Activated effector memory CD4-positive, alpha-beta T cell treated with Interleukin-2 at 50 U/mL for 16 hours (primary cell): Measurements from ENCODE around the gene SNX18.
"Not testable (repeated sequence)": the region's sequence is repeated elsewhere in the genome, so short reads cannot be mapped to it uniquely, and the experiment has no call there.

Source experiments
- DNase-seq: peaks from one replicate; pipeline ENCODE4 v3.0.0-alpha.2; 2020

The SNX18 gene, protein sequence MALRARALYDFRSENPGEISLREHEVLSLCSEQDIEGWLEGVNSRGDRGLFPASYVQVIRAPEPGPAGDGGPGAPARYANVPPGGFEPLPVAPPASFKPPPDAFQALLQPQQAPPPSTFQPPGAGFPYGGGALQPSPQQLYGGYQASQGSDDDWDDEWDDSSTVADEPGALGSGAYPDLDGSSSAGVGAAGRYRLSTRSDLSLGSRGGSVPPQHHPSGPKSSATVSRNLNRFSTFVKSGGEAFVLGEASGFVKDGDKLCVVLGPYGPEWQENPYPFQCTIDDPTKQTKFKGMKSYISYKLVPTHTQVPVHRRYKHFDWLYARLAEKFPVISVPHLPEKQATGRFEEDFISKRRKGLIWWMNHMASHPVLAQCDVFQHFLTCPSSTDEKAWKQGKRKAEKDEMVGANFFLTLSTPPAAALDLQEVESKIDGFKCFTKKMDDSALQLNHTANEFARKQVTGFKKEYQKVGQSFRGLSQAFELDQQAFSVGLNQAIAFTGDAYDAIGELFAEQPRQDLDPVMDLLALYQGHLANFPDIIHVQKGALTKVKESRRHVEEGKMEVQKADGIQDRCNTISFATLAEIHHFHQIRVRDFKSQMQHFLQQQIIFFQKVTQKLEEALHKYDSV

DNA sequence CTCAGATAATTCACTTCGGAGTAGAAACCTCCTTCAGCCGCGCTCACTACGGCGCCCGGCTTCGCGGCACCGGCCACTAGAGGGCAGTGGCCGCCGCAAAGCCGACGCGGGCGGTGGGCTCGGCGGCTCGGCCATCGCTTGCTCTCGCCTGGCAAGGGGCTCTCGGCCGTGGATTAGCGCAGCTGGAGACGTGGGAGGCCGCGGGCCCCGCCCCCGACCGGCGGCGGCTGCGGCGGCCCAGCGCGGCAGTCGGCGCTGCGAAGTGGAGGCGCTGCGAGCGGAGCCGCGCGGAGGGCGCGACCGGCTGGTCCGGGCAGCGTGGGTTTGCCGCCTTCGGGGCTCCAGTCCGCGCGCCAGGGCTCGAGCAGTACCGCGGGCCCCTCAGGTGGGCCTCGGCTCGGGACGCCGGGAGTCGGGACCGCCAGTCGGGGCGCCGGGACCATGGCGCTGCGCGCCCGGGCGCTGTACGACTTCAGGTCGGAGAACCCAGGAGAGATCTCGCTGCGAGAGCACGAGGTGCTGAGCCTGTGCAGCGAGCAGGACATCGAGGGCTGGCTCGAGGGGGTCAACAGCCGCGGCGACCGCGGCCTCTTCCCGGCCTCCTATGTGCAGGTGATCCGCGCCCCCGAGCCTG is at the start of gene SNX18:
TSS of gene SNX18 (plus strand) at position 248 of the 634 bp plus-strand sequence. CDS start at position 442, 194 bp downstream.
- peak; percentile 89 for DNase-seq

DNA sequence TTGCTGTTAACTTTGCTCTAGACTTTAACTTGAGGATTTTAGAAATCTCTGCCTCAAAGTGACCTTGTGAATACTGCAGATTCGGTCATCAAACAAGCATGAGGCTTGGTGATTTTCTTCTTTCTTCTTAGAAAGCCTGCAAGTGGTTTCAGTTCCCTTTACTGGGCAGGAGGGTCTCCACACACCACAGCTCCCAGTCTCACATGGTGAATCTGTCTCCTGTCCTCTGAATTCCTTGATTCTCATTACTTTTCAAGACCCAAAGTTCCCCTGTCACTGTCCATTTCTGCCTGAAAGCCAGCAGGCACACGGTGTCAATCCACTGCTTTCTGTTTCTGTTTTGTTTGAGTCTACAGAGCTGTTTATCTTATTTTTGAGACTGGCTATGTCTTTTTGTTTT is 47.9 kb upstream of the SNX18 start:
- no peak for DNase-seq

DNA sequence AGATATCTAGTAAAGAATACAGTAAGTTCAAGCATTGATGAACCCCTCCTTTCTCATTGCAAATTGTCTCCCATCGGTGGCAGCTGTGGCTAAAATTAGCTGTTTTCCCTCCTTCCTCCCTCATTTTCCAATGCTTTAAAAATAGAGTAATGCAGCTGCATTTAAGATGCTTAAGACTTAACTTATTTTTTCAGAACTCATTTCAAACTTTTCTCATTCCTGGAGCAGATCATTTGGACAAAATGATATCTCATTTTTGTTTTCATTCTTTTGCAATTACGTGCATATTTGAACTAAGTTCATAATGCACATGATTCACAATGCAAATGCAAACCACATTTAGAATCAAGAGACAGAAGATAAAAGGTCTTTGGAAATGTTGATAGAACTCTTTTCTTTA is 47.4 kb upstream of the SNX18 start:
- no peak for DNase-seq

DNA sequence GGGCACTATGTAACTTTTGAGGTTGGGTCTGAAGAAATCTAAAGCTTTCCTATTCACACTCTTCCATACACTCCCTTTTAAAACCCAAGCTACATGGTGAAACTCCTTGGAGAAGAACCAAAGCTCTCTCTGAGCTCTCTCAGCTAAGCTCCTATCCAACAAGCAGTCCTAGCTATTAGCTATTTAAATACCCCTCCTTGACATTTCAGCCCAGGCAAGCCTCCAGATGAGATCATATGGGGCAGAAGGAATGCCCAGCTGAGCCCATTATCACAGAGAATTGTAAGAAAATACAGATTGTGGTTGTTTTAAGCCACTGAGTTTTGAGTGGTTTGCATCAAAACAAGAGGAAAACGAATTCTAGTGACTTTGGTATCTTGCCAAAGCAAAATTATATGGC is 46.9 kb upstream of the SNX18 start:
- DNase-seq: no peak

DNA sequence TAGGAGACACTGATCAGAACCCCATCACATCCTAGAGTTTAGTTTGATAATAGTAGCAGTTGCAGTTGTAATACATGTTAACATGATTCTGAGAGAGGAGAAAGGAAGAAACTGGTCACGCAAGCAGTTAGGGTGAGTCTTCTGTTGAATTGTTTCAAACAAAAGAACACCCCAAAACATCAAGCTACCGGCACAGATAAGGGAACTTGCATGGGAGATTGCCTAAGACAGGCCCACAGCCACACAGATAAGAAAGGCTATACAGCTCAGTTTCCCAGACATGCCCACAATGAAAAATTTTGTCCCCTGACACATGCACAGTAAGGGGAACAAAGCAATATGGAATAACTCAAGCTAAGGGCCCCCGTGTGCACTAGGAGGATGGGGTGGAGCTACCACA is 46.2 kb upstream of the SNX18 start:
- no peak for DNase-seq

DNA sequence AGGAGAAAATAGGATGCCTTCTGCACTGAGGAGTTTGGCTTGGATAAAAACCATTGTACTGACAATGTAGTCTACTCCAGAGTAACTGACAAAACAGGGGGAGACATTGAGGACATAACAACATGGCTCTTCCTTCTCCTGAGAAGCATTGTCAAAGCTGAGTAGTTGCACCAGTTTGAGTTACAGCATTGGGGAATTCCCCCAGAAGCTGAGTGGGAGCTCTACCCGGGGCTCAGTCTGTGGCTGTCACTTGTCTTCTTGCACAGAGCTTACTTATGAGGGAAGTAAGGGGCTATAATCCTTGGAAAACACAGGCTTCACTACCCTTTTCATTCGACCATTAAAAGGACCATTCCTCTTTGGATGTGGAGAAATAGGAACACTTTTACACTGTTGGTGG is 40.9 kb upstream of the SNX18 start:
- no peak for DNase-seq

DNA sequence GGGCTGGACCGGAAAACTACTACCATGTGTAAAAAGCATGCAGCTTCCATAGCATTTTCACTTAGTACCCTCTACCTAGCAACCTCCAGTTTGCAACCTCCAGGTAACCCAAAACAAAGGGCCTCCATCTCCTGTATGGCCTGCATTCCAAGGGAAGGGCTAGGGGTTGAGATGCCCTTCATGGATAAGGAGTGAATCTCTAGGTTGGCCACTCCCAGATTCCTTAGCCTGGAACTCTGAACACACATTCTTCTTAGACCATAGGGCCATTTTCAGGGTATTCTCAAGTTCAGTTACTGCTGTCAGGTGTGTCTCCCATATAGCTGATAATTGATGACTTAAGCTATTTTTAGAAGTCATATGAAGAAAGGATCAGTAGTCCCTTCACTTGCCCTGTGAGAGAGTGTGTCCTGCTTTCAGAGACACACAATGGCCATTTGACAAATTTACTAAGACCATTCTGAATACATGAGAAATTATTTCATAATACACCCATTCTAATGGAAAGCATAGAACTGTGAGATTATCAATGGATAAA is 39.5 kb upstream of the SNX18 start:
- no peak for DNase-seq

DNA sequence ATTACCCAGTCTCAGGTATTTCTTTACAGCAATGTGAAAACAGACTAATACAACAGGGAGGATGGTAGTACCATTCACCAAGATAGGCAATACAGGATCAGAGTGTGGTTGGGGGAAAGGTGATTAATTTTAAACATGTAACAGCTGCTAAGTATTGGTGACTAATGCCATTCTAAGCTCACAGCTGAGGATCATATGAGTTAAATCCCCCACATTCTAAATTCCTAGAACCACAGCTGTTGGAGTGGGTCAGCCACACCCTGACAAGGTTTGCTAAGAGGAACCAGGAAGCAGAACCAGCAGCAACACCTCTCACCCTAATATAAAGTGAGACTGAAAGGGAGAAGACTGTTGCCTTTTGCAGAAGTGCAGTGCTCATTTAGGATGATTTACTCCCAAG is 37.3 kb upstream of the SNX18 start:
- DNase-seq: no peak

DNA sequence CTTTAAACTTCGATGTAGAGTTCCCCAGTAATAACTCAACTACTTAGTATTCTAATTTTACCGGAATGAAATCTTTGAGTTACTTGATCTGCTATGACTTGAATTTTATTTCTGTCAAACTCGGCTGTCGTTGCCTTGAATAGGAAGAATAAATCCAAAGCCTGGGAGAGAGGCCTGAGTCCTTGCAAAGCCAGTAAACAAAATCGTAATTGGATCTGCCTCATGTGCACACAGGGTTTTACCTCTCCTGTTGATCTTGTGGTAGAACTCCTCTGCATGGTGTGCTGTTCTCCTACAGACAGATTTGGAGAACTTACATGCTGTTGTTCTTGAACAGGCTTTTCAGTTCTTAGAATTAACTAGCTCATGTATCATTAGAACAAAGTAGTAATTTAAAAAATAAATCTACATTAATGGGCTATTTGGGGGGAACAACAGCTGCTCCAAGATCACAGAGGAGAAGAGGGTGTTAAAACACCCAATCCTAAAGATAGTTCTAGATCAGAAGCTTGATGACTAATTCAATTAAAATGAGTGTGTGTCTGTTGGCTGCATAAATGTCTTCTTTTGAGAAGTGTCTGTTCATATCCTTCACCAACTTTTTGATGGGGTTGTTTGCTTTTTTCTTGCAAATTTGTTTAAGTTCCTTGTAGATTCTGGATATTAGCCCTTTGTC is 33.2 kb upstream of the SNX18 start:
- DNase-seq: no peak

DNA sequence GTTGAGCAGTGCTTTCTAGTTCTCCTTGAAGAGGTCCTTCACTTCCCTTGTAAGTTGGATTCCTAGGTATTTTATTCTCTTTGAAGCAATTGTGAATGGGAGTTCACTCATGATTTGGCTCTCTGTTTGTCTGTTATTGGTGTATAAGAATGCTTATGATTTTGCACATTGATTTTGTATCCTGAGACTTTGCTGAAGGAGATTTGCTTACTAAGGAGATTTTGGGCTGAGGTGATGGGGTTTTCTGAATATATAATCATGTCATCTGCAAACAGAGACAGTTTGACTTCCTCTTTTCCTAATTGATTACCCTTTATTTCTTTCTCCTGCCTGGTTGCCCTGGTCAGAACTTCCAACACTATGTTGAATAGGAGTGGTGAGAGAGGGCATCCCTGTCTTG is 31.9 kb upstream of the SNX18 start:
- not testable (repeated sequence) for DNase-seq

DNA sequence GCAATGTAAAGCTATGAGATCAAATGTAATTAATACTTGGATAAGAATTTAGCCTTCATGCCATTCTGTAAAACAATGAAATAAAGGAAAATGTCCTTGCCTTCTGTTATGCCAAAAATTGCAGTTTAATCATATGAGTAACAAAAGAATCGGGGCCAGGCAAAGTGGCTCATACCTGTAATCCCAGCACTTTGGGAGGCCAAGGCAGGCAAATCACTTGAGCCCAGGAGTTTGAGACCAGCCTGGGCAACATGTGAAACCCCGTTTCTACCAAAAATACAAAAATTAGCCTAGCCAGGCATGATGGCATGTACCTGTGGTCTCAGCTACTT is 27.9 kb upstream of the SNX18 start:
- not testable (repeated sequence) for DNase-seq

DNA sequence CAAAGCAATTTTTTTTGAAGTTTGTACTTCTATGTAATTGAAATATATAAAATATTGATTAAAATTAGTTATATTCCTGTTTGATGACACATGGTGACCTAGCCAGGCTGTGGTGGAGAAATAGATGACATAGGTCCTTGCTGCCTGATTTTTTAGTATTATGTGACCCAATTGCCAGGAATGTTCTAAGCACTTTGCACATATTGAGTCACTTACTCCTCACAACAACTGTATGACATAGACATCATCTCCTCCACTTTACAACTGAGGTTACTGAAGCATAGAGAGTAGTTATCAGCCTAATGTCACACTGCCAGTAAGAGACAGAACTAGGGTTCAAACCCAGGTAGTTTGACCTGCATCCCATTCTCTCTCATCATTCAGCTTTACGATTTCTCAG is 26.2 kb upstream of the SNX18 start:
- no peak for DNase-seq

DNA sequence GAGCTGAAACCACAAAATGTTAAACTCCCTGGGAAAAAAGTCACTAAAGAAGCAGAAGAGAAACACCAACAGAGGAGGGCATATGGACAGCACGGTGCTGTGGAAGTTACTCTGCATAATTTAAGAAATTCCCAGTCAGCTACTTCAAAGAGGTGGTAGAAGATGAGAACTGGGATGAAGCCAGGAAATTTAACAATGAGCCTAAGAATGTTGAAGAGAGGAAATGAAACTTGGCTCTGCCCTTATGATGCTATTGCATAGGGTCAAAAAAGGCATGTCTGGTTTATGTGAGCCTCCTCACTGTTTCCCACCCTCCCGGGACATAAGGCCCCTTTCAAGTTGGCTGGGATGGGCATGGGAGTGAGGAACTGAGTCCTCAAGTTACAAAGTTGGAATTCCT is 25.4 kb upstream of the SNX18 start:
- no peak for DNase-seq

DNA sequence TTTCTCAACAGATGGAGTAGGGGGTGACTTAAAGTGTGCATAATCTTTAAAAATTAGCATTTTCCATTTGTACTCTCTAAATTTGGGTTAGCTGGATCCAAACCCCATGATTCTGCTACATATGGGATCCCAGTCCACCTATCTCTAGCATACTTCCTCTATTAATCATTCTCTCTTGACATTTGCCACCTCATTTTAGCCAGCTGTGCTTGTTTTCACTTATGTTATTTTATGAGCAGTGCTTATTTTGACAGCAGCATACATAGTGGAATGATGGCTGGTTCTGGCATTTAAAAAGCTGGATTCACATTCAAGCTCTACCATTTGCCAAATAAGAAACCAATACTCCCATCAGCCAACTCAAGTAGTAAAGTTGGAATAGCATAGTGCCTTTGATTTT is 22.5 kb upstream of the SNX18 start:
- no peak for DNase-seq

DNA sequence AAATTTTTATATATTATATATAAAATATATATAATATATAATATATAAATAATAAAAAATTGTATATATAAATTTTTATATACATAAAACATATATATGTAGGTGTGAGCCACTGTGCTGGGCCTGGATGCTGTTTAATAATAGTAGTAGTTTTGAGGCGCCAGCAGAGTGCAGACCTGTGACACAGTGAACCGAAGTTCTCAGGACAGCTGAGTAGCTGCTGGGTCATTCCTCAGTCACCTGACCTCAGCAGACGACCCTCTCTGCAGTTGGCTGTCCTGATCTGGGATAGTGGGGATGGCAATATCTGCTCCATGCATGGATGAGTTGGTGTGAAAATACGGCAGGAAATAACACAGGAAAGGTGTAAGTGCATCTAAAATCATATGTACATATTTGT is 3.3 kb upstream of the SNX18 start:
- DNase-seq: no peak

DNA sequence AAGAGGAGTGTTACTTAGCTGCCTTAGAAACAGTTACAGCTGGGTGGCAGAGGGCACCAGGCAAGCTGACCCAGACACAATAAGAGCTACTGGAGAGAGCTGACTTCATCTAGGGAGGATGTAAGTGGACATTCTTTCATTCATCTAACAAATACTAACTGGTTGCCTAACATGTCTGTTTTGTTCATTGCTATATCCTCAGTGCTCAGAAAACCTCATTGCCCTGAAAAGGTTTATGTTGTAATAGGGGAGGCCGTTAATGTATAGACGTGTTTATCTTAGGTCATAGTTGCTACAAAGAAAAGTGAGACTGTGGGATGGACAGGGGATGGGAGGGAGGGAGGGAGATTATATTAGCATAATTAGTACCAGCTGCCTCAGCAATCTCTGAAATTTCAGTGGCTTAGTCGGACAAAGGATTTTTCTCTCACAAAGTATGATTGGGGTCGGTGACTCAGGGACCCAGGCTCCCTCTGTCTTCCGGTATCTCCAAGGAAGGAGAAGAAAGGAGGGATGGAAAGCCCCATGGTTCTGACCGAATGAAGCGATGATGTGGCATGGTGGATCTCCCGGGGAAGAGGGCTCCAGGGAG is 2.6 kb upstream of the SNX18 start:
- DNase-seq: no peak

DNA sequence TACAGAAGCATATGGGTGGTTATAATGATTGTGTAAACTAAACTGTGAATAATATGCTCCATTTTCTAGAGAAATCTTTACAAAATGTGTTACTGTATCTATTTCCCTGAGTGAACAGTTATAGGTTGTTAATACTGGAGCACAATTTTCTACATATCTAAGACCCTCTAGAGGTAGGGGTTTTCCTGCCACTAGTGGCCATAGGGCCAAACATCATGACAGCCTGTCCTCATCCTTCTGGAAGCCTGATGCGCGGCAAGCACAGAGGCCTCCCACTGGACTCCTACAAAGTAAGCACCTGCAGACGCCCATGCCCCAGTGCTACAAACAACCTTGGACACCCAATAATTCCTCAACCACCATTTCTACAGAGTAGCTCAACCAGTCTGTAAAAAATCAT is 1.9 kb upstream of the SNX18 start:
- no peak for DNase-seq

DNA sequence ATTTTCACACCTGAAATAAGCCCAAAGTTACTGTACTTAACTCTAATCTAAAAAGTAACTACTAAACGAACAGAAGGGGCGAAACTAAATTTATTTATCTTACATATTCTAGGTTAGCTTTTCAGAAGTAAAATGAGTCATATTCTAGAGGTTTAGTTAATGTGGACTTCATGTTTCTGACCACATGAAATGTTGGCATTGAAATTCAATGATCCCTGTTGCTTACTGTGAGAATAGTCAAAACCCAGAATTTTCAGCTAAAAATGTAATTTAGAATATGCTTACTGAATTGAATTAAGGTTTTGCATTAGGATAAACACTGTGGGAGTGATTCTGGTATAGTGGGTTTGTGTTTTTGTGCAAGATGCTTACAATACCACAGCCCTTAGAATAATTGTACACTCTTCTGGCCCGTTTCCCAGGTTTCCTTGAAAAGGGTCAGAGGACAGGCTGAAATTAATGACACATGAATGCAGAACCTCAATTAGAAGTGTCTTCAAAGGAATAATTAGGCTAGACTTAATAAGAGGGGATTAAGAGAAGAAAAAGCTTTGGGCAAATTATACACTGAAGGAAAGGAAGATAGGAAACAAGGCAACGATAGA is 1.4 kb upstream of the SNX18 start:
- no peak for DNase-seq

DNA sequence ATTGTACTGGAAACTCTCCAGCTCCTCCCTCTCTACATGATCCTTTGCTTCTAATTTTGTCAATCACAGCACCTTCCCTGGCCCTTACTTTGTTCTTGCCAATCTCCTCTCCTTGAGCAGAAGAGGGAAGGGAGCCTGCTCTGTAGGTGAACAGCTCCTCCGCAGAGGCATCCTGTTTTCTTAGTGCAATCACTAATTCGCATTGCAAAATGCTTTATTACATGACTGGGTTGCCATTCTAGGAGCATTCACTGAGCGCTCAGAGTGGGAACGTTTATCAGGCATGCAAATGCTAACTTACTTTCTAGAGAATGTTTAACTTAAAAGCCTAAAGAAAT is 416 bp upstream of the SNX18 start:
- no peak for DNase-seq

DNA sequence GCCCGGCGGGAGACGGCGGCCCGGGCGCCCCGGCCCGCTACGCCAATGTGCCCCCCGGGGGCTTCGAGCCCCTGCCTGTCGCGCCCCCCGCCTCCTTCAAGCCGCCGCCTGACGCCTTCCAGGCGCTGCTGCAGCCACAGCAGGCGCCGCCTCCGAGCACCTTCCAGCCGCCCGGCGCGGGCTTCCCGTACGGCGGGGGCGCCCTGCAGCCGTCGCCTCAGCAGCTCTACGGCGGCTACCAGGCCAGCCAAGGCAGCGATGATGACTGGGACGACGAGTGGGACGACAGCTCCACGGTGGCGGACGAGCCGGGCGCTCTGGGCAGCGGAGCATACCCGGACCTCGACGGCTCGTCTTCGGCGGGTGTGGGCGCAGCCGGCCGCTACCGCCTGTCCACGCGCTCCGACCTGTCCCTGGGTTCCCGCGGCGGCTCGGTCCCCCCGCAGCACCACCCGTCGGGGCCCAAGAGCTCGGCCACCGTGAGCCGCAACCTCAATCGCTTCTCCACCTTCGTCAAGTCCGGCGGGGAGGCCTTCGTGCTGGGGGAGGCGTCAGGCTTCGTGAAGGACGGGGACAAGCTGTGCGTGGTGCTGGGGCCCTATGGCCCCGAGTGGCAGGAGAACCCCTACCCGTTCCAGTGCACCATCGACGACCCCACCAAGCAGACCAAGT is 723 bp downstream of the SNX18 start:
- peak; percentile 42 for DNase-seq

DNA sequence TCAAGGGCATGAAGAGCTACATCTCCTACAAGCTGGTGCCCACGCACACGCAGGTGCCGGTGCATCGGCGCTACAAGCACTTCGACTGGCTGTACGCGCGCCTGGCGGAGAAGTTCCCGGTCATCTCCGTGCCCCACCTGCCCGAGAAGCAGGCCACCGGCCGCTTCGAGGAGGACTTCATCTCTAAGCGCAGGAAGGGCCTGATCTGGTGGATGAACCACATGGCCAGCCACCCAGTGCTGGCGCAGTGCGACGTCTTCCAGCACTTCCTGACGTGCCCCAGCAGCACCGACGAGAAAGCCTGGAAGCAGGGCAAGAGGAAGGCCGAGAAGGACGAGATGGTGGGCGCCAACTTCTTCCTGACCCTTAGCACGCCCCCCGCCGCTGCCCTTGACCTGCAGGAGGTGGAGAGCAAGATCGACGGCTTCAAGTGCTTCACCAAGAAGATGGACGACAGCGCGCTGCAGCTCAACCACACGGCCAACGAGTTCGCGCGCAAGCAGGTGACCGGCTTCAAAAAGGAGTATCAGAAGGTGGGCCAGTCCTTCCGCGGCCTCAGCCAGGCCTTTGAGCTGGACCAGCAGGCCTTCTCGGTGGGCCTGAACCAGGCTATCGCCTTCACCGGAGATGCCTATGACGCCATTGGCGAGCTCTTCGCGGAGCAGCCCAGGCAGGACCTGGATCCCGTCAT is 1.4 kb downstream of the SNX18 start:
- DNase-seq: no peak

DNA sequence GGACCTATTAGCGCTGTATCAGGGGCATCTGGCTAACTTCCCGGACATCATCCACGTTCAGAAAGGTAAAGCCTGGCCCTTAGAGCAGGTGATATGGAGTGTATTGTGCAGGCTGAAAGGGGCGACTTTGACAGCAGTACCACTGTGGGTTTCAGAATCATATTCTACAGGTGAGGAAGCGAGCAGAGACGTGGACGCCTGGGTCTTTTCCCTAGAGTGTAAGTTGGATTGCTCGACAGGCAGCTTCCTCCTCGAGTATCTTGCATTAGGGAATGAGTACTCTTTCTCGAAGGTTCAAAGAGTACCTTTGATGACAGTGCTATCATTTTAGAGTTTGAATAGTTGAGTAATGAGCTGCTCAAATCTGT is 1.9 kb downstream of the SNX18 start:
- no peak for DNase-seq
